Measurements from ENCODE around the gene VSIR.

The VSIR gene

GRCh38 chr10:71782221-71782916, 9.0 kb upstream of the VSIR start:
- DNase-seq (ENCODE audit: low spot score), result no peak

- no peak for DNase-seq (ENCODE audit: low spot score)
Observed at GRCh38 chr10:71780719-71781118, 7.4 kb upstream of the VSIR start.

GRCh38 chr10:71780156-71780555, 6.8 kb upstream of the VSIR start:
- no peak for DNase-seq (ENCODE audit: low spot score)

GRCh38 chr10:71779641-71780040, 6.3 kb upstream of the VSIR start:
- DNase-seq (ENCODE audit: low spot score), result no peak

- no peak for DNase-seq (ENCODE audit: low spot score)
Observed at GRCh38 chr10:71778071-71778825, 4.9 kb upstream of the VSIR start.

- no peak for DNase-seq (ENCODE audit: low spot score)
Observed at GRCh38 chr10:71777213-71777985, 4.1 kb upstream of the VSIR start.

GRCh38 chr10:71776481-71776925, 3.2 kb upstream of the VSIR start:
- DNase-seq (ENCODE audit: low spot score), result no peak

- DNase-seq (ENCODE audit: low spot score), result peak; percentile 42
Observed at GRCh38 chr10:71774916-71775702, 1.8 kb upstream of the VSIR start.

- DNase-seq (ENCODE audit: low spot score), result no peak
Observed at GRCh38 chr10:71772832-71773220, 494 bp downstream of the VSIR start.

- DNase-seq (ENCODE audit: low spot score), result no peak
Observed at GRCh38 chr10:71771821-71772617, 1.3 kb downstream of the VSIR start.

GRCh38 chr10:71771204-71771603, 2.1 kb downstream of the VSIR start:
- DNase-seq (ENCODE audit: low spot score), result no peak

- DNase-seq (ENCODE audit: low spot score), result no peak
Observed at GRCh38 chr10:71770789-71771188, 2.5 kb downstream of the VSIR start.

- DNase-seq (ENCODE audit: low spot score), result no peak
Observed at GRCh38 chr10:71770255-71770654, 3.1 kb downstream of the VSIR start.

GRCh38 chr10:71769279-71769823, 4.0 kb downstream of the VSIR start:
- no peak for DNase-seq (ENCODE audit: low spot score)

GRCh38 chr10:71767420-71768035, 5.8 kb downstream of the VSIR start:
- no peak for DNase-seq (ENCODE audit: low spot score)

- no peak for DNase-seq (ENCODE audit: low spot score)
Observed at GRCh38 chr10:71766717-71767419, 6.5 kb downstream of the VSIR start.

- no peak for DNase-seq (ENCODE audit: low spot score)
Observed at GRCh38 chr10:71765906-71766716, 7.2 kb downstream of the VSIR start.

GRCh38 chr10:71765176-71765904, 8.0 kb downstream of the VSIR start:
- DNase-seq (ENCODE audit: low spot score), result no peak
